ENCODE results near the gene GSTCD. TPM values are rescaled to one million over a fixed set of nuclear protein-coding genes. Genes with fewer than 3 reads are reported as not detected.

GSTCD gene
- total RNA-seq, 1 experiment from 2014 or later, result 23.9 TPM

GRCh38 chr4:105805501-105806120 lies 97.0 kb downstream of the GSTCD start:
- no peaks in the 10 kb centered on the region for H3K9me3 Mint-ChIP-seq (ENCODE audit: low read depth, unreplicated experiment)
- peaks cover 11% of the 10 kb centered on the region for H3K4me1 Mint-ChIP-seq (ENCODE audit: low read depth, unreplicated experiment)
- no peaks in the 10 kb centered on the region for H3K27me3 Mint-ChIP-seq (ENCODE audit: unreplicated experiment)
- no peak overlapping the region for H3K4me3 Mint-ChIP-seq (ENCODE audit: low read depth, unreplicated experiment)
- TF ChIP-seq CTCF (IDR thresholded peaks at IDR 0.05; ENCODE audit: unreplicated experiment), result no peak
- DNase-seq, result no peak
- H3K36me3 Mint-ChIP-seq (ENCODE audit: insufficient read depth, unreplicated experiment), result no peaks in the 10 kb centered on the region
- no peak overlapping the region for H3K27ac Mint-ChIP-seq (ENCODE audit: unreplicated experiment)
- intact Hi-C loops (cut with micrococcal nuclease; ENCODE audit: unreplicated experiment), result no loop called here
- CTCF ChIA-PET, result no interaction called here
- BruUV-seq (replicated peaks), result no TSS peak

GRCh38 chr4:105807496-105807895 lies 98.9 kb downstream of the GSTCD start:
- H3K4me1 Mint-ChIP-seq (ENCODE audit: low read depth, unreplicated experiment), result peaks cover 11% of the 10 kb centered on the region
- H3K27me3 Mint-ChIP-seq (ENCODE audit: unreplicated experiment), result no peaks in the 10 kb centered on the region
- CTCF ChIA-PET, result no interaction called here
- no peak for DNase-seq
- TF ChIP-seq CTCF (IDR thresholded peaks at IDR 0.05; ENCODE audit: unreplicated experiment), result no peak
- no peak overlapping the region for H3K27ac Mint-ChIP-seq (ENCODE audit: unreplicated experiment)
- no peaks in the 10 kb centered on the region for H3K9me3 Mint-ChIP-seq (ENCODE audit: low read depth, unreplicated experiment)
- no peak overlapping the region for H3K4me3 Mint-ChIP-seq (ENCODE audit: low read depth, unreplicated experiment)
- intact Hi-C loops (cut with micrococcal nuclease; ENCODE audit: unreplicated experiment), result no loop called here
- no TSS peak for BruUV-seq (replicated peaks)
- no peaks in the 10 kb centered on the region for H3K36me3 Mint-ChIP-seq (ENCODE audit: insufficient read depth, unreplicated experiment)

- no peaks in the 10 kb centered on the region for H3K9me3 Mint-ChIP-seq (ENCODE audit: low read depth, unreplicated experiment)
- peaks cover 11% of the 10 kb centered on the region for H3K4me1 Mint-ChIP-seq (ENCODE audit: low read depth, unreplicated experiment)
- H3K27ac Mint-ChIP-seq (ENCODE audit: unreplicated experiment), result no peak overlapping the region
- no TSS peak for BruUV-seq (replicated peaks)
- intact Hi-C loops (cut with micrococcal nuclease; ENCODE audit: unreplicated experiment), result no loop called here
- TF ChIP-seq CTCF (IDR thresholded peaks at IDR 0.05; ENCODE audit: unreplicated experiment), result no peak
- DNase-seq, result no peak
- no peaks in the 10 kb centered on the region for H3K27me3 Mint-ChIP-seq (ENCODE audit: unreplicated experiment)
- CTCF ChIA-PET, result no interaction called here
- H3K4me3 Mint-ChIP-seq (ENCODE audit: low read depth, unreplicated experiment), result no peak overlapping the region
- no peaks in the 10 kb centered on the region for H3K36me3 Mint-ChIP-seq (ENCODE audit: insufficient read depth, unreplicated experiment)
These were observed 99.6 kb downstream of the GSTCD start for GRCh38 chr4:105808030-105808749.

- no peaks in the 10 kb centered on the region for H3K27me3 Mint-ChIP-seq (ENCODE audit: unreplicated experiment)
- DNase-seq, result no peak
- BruUV-seq (replicated peaks), result no TSS peak
- CTCF ChIA-PET, result no interaction called here
- no peaks in the 10 kb centered on the region for H3K36me3 Mint-ChIP-seq (ENCODE audit: insufficient read depth, unreplicated experiment)
- TF ChIP-seq CTCF (IDR thresholded peaks at IDR 0.05; ENCODE audit: unreplicated experiment), result no peak
- H3K4me1 Mint-ChIP-seq (ENCODE audit: low read depth, unreplicated experiment), result peaks cover 11% of the 10 kb centered on the region
- H3K9me3 Mint-ChIP-seq (ENCODE audit: low read depth, unreplicated experiment), result no peaks in the 10 kb centered on the region
- intact Hi-C loops (cut with micrococcal nuclease; ENCODE audit: unreplicated experiment), result no loop called here
- H3K27ac Mint-ChIP-seq (ENCODE audit: unreplicated experiment), result no peak overlapping the region
- no peak overlapping the region for H3K4me3 Mint-ChIP-seq (ENCODE audit: low read depth, unreplicated experiment)
These were observed 100.1 kb downstream of the GSTCD start for GRCh38 chr4:105808750-105809041.

Measured in Calu3 (cell line).